GM12878 (cell line): ENCODE data around the gene MBD2. TPM values are rescaled to one million over a fixed set of nuclear protein-coding genes. Genes with fewer than 3 reads are reported as not detected.
A peak's percentile ranks its signal among the peaks of the same experiment; 100 is the strongest.

Experiments used
- BHLHE40 ChIP-seq, 2 experiments: fragments of 450-650 bp in 1 of 2; IDR thresholded peaks; 2 replicates each; pipeline ENCODE4 v1.6.1; 2011 to 2017; ENCODE audit warnings: low read depth in 2 of 2, borderline replicate concordance in 1 of 2, improper control_type of control experiment in 1 of 2, low read length in 1 of 2, mild to moderate bottlenecking in 1 of 2
- CBFB ChIP-seq: IDR thresholded peaks from 2 replicates; pipeline ENCODE4 v1.6.1; 2016; ENCODE audit warnings: antibody characterized with exemption, low read depth
- FOXK2 ChIP-seq: fragments of 450-650 bp; IDR thresholded peaks from 2 replicates; pipeline ENCODE4 v1.6.1; 2017; ENCODE audit warnings: mild to moderate bottlenecking, moderate library complexity
- IKZF1 ChIP-seq: fragments of 450-650 bp; conservative IDR thresholded peaks from 2 replicates; pipeline ENCODE4 v1.6.1; 2017; ENCODE audit warnings: antibody characterized with exemption, mild to moderate bottlenecking
- NR2C1 ChIP-seq: fragments of 450-650 bp; IDR thresholded peaks from 2 replicates; pipeline ENCODE4 v1.6.1; 2017; ENCODE audit warnings: antibody characterized with exemption, mild to moderate bottlenecking, moderate library complexity
- POLR2A ChIP-seq: IDR thresholded peaks from 2 replicates; pipeline ENCODE4 v1.6.1; 2011; ENCODE audit warnings: low read depth, mild to moderate bottlenecking, low read length
- POLR2AphosphoS5 ChIP-seq: IDR thresholded peaks from 2 replicates; pipeline ENCODE4 v1.6.1; 2011; ENCODE audit warnings: mild to moderate bottlenecking, low read length, inconsistent platforms
- STAT1 ChIP-seq: fragments of 450-650 bp; conservative IDR thresholded peaks from 2 replicates; pipeline ENCODE4 v1.6.1; 2014; ENCODE audit warnings: antibody characterized with exemption, mild to moderate bottlenecking
- TBL1XR1 ChIP-seq: IDR thresholded peaks from 2 replicates; pipeline ENCODE4 v1.6.1; 2012; ENCODE audit warnings: low read depth, low read length, improper control_type of control experiment
- ZNF207 ChIP-seq: fragments of 450-650 bp; IDR thresholded peaks from 2 replicates; pipeline ENCODE4 v1.6.1; 2014; ENCODE audit warnings: antibody characterized with exemption, mild to moderate bottlenecking, borderline replicate concordance
- ZNF24 ChIP-seq: fragments of 450-650 bp; IDR thresholded peaks from 2 replicates; pipeline ENCODE4 v1.6.1; 2017; ENCODE audit warnings: antibody characterized with exemption, mild to moderate bottlenecking
- polyA plus RNA-seq, 11 experiments: library from polyadenylated mRNA; depleted of rRNA in 4 of 11; unstranded in 6 of 11; stranded (reverse) in 5 of 11; fragments of >200 nt; fragmentation: Nextera tagmentation in 4 of 11; fragmentation: Illumina TruSeq in 1 of 11; extraction: Ambion mirVana in 4 of 11; extraction: Trizol in 1 of 11; gene quantifications; 1 replicate in 1 of 11; 2 replicates in 10 of 11; pipeline versions ENCODE4 v1.2.1 to v1.2.3, GENCODE V29; 2011 to 2016; ENCODE audit warnings: inconsistent platforms in 2 of 11, missing spikeins in 2 of 11, low read depth in 1 of 11
- total RNA-seq, 4 experiments: library from RNA; depleted of rRNA in 3 of 4; stranded (reverse); fragments of >200 nt in 3 of 4; fragmentation: Illumina TruSeq in 1 of 4; extraction: Trizol in 1 of 4; gene quantifications; 2 replicates each; pipeline versions ENCODE4 v1.2.1 to v1.2.3, GENCODE V29; 2013 to 2021
- TF ChIP-seq, protein P1 (sequence below): fragments of 450-650 bp; IDR thresholded peaks from 2 replicates; pipeline ENCODE4 v1.6.1; 2017; ENCODE audit warnings: mild to moderate bottlenecking, moderate library complexity
- TF ChIP-seq, protein P2 (sequence below): fragments of 450-650 bp; IDR thresholded peaks from 2 replicates; pipeline ENCODE4 v1.6.1; 2016; ENCODE audit warnings: mild to moderate bottlenecking, moderate library complexity, borderline replicate concordance
- TF ChIP-seq, protein P3 (sequence below): fragments of 450-650 bp; IDR thresholded peaks from 2 replicates; pipeline ENCODE4 v1.6.1; 2017; ENCODE audit warnings: mild to moderate bottlenecking, moderate library complexity
- TF ChIP-seq, protein P4 (sequence below): fragments of 450-650 bp; conservative IDR thresholded peaks from 2 replicates; pipeline ENCODE4 v1.6.1; 2017; ENCODE audit warnings: mild to moderate bottlenecking, moderate library complexity

The MBD2 gene
- total and polyA plus RNA-seq, 10 of the 15 experiments (the other 5 are each of a cell fraction or from before 2014, with no cell fraction given) = 24.1 to 276 (median 57.9) TPM

DNA sequence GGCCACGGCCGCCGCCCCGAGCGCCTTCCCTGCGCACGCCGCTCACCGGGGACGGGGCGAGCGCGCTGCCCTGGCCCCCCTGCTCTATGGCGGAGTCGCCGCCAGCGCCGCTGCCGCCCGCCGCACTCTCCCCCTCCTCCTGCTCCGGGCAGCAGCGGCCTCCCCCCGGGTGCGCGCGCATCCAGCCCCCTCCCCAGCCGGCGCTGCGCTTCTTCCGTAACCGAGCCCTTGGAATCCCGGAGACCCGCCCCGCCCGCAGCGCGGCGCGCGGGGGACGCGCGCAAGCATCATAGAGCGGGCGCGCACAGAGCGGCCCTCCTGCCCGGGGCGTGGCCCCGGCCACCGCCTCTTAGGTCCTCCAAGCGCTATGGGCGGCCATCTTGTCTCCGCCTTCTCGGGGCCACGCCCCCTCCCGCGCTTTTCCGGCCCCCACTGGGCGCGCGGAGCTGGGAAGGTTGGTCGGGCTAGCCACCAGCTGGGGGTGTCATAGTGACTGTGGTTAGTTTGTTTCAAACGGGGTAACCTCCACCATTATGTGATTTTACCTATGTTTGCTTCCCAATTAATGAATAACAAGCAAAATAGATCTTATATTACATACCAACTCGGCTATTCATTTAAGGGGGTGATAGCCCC is at the start of gene MBD2 (continued):
- TF ChIP-seq, protein P1, sequence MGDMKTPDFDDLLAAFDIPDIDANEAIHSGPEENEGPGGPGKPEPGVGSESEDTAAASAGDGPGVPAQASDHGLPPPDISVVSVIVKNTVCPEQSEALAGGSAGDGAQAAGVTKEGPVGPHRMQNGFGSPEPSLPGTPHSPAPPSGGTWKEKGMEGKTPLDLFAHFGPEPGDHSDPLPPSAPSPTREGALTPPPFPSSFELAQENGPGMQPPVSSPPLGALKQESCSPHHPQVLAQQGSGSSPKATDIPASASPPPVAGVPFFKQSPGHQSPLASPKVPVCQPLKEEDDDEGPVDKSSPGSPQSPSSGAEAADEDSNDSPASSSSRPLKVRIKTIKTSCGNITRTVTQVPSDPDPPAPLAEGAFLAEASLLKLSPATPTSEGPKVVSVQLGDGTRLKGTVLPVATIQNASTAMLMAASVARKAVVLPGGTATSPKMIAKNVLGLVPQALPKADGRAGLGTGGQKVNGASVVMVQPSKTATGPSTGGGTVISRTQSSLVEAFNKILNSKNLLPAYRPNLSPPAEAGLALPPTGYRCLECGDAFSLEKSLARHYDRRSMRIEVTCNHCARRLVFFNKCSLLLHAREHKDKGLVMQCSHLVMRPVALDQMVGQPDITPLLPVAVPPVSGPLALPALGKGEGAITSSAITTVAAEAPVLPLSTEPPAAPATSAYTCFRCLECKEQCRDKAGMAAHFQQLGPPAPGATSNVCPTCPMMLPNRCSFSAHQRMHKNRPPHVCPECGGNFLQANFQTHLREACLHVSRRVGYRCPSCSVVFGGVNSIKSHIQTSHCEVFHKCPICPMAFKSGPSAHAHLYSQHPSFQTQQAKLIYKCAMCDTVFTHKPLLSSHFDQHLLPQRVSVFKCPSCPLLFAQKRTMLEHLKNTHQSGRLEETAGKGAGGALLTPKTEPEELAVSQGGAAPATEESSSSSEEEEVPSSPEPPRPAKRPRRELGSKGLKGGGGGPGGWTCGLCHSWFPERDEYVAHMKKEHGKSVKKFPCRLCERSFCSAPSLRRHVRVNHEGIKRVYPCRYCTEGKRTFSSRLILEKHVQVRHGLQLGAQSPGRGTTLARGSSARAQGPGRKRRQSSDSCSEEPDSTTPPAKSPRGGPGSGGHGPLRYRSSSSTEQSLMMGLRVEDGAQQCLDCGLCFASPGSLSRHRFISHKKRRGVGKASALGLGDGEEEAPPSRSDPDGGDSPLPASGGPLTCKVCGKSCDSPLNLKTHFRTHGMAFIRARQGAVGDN = peak; percentile 54; the same call in 1 of the 2 replicates
- no peak for TF ChIP-seq FOXK2
- peak; percentile 92; the same call in 1 of the 2 replicates for TF ChIP-seq STAT1
- TF ChIP-seq, protein P2, sequence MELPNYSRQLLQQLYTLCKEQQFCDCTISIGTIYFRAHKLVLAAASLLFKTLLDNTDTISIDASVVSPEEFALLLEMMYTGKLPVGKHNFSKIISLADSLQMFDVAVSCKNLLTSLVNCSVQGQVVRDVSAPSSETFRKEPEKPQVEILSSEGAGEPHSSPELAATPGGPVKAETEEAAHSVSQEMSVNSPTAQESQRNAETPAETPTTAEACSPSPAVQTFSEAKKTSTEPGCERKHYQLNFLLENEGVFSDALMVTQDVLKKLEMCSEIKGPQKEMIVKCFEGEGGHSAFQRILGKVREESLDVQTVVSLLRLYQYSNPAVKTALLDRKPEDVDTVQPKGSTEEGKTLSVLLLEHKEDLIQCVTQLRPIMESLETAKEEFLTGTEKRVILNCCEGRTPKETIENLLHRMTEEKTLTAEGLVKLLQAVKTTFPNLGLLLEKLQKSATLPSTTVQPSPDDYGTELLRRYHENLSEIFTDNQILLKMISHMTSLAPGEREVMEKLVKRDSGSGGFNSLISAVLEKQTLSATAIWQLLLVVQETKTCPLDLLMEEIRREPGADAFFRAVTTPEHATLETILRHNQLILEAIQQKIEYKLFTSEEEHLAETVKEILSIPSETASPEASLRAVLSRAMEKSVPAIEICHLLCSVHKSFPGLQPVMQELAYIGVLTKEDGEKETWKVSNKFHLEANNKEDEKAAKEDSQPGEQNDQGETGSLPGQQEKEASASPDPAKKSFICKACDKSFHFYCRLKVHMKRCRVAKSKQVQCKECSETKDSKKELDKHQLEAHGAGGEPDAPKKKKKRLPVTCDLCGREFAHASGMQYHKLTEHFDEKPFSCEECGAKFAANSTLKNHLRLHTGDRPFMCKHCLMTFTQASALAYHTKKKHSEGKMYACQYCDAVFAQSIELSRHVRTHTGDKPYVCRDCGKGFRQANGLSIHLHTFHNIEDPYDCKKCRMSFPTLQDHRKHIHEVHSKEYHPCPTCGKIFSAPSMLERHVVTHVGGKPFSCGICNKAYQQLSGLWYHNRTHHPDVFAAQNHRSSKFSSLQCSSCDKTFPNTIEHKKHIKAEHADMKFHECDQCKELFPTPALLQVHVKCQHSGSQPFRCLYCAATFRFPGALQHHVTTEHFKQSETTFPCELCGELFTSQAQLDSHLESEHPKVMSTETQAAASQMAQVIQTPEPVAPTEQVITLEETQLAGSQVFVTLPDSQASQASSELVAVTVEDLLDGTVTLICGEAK = 0 out of 2 replicates have a peak, but pooled peaks have one; percentile 15
- TF ChIP-seq ZNF24 = peak; percentile 57; the same call in 1 of the 2 replicates
- TF ChIP-seq POLR2A = peak; percentile 72
- peak; percentile 55; the same call in 1 of the 2 replicates for TF ChIP-seq CBFB
- TF ChIP-seq NR2C1 = peak; percentile 61
- TF ChIP-seq, protein P3, sequence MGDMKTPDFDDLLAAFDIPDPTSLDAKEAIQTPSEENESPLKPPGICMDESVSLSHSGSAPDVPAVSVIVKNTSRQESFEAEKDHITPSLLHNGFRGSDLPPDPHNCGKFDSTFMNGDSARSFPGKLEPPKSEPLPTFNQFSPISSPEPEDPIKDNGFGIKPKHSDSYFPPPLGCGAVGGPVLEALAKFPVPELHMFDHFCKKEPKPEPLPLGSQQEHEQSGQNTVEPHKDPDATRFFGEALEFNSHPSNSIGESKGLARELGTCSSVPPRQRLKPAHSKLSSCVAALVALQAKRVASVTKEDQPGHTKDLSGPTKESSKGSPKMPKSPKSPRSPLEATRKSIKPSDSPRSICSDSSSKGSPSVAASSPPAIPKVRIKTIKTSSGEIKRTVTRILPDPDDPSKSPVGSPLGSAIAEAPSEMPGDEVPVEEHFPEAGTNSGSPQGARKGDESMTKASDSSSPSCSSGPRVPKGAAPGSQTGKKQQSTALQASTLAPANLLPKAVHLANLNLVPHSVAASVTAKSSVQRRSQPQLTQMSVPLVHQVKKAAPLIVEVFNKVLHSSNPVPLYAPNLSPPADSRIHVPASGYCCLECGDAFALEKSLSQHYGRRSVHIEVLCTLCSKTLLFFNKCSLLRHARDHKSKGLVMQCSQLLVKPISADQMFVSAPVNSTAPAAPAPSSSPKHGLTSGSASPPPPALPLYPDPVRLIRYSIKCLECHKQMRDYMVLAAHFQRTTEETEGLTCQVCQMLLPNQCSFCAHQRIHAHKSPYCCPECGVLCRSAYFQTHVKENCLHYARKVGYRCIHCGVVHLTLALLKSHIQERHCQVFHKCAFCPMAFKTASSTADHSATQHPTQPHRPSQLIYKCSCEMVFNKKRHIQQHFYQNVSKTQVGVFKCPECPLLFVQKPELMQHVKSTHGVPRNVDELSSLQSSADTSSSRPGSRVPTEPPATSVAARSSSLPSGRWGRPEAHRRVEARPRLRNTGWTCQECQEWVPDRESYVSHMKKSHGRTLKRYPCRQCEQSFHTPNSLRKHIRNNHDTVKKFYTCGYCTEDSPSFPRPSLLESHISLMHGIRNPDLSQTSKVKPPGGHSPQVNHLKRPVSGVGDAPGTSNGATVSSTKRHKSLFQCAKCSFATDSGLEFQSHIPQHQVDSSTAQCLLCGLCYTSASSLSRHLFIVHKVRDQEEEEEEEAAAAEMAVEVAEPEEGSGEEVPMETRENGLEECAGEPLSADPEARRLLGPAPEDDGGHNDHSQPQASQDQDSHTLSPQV = no peak
- peak in 1 of 2 experiments; percentile 53; a peak in 2 of 4 replicates for TF ChIP-seq BHLHE40 (IDR thresholded peaks at IDR 0.05; ENCODE audit: borderline replicate concordance in 1 of 2, low read depth in 2 of 2, low read length in 1 of 2)
- TF ChIP-seq IKZF1 = peak; percentile 90
- TF ChIP-seq, protein P4, sequence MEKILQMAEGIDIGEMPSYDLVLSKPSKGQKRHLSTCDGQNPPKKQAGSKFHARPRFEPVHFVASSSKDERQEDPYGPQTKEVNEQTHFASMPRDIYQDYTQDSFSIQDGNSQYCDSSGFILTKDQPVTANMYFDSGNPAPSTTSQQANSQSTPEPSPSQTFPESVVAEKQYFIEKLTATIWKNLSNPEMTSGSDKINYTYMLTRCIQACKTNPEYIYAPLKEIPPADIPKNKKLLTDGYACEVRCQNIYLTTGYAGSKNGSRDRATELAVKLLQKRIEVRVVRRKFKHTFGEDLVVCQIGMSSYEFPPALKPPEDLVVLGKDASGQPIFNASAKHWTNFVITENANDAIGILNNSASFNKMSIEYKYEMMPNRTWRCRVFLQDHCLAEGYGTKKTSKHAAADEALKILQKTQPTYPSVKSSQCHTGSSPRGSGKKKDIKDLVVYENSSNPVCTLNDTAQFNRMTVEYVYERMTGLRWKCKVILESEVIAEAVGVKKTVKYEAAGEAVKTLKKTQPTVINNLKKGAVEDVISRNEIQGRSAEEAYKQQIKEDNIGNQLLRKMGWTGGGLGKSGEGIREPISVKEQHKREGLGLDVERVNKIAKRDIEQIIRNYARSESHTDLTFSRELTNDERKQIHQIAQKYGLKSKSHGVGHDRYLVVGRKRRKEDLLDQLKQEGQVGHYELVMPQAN = peak; percentile 63
- peak; percentile 24; the same call in 1 of the 2 replicates for TF ChIP-seq TBL1XR1
- TF ChIP-seq POLR2AphosphoS5 = peak; percentile 44; the same call in 1 of the 2 replicates
- peak; percentile 80; the same call in 1 of the 2 replicates for TF ChIP-seq ZNF207
